Measurements from ENCODE around the gene ADCY1. TPM values are rescaled to one million over a fixed set of nuclear protein-coding genes. Genes with fewer than 3 reads are reported as not detected.
A peak's percentile ranks its signal among the peaks of the same experiment; 100 is the strongest.

Gene ADCY1
- total RNA-seq, 1 donor from 2014 or later = 5.0 TPM

DNA sequence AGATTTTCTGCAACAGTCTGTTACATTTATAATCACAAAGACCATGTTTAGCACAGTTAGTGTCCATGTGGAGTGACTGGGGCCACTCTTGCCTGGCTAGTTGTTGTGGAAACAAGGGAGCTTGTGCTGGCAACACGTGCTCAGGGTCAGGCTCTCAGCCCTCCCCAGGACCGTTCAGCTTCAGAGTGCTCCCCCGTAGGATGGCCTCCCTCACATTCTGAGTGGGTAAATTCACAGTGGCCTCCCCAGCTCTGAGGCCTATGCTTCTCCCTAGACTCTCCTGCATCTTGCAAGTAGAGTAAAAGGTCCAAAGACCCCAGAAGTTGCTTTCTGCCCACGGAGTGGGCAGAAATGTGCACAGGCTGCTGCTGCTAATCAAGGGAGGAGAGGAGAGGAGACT is 122.3 kb downstream of the ADCY1 start:
- no peak for ATAC-seq (ENCODE audit: poor library complexity)
- intact Hi-C loops (cut with DNase I) = no loop called here
- no peak for DNase-seq

DNA sequence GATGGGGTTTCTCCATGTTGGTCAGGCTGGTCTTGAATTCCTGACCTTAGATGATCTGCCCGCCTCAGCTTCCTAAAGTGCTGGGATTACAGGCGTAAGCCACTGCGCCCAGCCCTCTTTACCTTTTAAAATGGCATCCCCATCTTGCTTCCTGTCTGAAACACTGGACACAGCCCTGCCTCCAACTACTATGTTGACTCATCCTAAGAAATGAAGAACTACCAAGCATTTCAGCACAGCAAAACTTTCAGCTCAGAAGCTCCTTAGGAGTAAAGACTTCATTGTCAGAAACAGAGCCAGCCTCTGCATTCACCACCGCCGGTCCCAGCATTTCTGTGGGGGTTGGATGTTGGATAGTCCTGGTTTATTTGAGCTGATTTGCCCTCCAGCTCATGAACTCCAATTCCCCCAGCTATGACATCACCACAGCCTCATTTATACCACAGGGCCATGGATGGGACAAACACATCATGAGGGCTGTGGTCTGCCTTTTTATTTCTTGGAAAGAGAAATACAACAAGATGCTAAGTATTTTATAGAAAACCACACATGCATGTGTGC is 123.5 kb downstream of the ADCY1 start:
- intact Hi-C loops (cut with DNase I) = no loop called here
- DNase-seq (no peak), ATAC-seq (ENCODE audit: poor library complexity) (no peak)

DNA sequence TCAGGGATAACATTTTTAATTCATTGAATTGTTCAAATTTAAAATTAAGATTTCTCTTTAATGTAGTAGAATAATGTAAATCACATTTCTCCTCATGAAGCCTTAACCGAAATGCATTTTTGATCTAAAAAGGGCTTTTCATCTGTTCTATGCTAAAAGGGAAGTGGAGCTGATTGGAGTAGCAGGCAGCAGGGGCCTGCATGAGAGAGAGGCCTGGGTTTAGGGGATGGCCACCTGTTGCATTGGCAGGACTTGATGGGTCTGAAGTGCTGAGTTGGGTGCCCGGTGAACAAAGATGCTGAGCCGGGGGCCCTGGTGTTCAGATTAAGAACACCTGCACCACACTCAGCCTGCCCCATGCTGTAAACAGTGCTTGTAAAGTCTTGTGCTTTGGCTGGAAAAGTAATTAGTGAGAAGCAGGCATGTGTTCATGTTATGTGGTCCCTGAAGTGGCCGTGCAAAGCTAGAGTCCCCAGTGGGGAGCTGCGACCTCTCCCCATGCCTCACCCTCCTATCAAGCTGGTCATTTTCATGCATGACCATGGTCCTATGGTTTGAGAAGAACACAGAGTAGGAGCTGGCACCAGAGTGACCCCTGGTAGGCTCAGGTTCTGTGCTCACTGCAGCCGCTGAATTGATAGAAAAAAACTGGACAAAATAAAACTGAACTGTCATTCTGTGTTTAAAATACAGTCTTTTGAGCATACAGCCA is 124.3 kb downstream of the ADCY1 start:
- no peak for DNase-seq
- no peak for ATAC-seq (ENCODE audit: poor library complexity)
- intact Hi-C loops (cut with DNase I) = no loop called here

DNA sequence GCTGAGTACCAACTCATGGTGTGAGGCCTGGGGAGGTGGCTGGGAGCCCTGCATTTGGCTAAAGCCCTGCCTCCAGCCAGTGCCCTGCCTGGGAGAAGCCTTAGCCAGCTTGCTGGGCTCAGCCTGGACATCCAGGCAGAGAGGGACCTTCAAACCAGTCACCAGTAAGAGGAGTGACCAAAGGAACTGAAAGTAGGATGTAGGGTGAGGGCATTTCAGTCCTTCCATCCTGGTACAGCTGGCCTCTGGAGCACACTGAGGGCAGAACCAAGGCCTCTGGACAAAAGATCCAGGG is 124.8 kb downstream of the ADCY1 start:
- DNase-seq = no peak
- intact Hi-C loops (cut with DNase I) = no loop called here
- ATAC-seq (ENCODE audit: poor library complexity) = no peak

DNA sequence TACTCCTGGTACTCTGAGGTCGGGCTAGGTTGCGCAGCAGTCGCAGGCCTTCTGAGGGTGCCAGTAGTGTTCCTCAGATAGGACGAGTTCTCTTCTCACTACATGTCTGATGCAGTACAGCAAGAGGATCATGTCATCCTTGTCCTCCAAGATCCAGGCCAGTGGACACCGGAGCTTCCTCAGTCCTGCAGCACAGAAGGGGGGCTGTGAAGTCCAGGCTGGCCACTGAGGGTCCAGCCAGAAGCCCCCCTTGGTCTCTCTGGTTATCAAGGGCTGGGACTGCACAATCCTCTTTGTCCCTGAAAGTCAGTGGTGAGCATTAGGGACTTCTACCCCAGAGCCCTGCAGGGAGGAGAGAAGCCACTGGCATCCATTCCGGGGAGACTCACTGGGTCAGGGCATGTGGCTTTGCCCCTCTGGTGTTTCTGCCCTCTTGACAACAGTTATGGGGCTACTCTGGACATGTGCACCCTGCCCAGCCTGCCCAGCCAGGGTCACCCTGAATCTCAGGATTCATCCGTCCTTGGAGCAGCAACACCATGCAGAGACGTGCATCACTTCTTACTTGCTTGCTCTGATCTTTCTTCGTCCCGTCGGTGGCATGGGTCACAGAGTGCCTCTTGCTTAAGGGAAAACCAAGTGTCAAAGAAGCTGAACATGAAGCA is 125.7 kb downstream of the ADCY1 start:
- intact Hi-C loops (cut with DNase I) = no loop called here
- DNase-seq = no peak
- peak; percentile 10 for ATAC-seq (ENCODE audit: poor library complexity)

DNA sequence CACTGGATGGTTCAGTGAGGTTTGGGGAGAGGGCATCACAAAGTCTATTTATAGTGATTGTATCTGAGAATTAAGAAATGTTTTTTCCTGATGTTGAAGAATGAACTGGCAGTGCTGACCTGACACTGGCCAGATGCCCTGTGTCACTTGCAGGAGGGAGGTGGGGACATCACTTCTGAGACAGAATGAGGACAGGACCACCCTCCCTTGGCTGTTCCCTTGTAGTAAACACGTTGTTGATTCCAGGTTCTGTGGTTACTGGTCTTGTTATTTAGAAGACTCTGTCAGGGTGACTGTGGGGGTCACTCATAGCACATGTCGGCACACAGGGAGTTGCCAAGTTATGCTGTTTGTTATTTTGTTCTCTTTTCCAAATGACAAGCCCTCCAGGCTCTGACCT is 126.4 kb downstream of the ADCY1 start:
- peak; percentile 68 for ATAC-seq (ENCODE audit: poor library complexity)
- intact Hi-C loops (cut with DNase I) = no loop called here
- peak; percentile 54 for DNase-seq

DNA sequence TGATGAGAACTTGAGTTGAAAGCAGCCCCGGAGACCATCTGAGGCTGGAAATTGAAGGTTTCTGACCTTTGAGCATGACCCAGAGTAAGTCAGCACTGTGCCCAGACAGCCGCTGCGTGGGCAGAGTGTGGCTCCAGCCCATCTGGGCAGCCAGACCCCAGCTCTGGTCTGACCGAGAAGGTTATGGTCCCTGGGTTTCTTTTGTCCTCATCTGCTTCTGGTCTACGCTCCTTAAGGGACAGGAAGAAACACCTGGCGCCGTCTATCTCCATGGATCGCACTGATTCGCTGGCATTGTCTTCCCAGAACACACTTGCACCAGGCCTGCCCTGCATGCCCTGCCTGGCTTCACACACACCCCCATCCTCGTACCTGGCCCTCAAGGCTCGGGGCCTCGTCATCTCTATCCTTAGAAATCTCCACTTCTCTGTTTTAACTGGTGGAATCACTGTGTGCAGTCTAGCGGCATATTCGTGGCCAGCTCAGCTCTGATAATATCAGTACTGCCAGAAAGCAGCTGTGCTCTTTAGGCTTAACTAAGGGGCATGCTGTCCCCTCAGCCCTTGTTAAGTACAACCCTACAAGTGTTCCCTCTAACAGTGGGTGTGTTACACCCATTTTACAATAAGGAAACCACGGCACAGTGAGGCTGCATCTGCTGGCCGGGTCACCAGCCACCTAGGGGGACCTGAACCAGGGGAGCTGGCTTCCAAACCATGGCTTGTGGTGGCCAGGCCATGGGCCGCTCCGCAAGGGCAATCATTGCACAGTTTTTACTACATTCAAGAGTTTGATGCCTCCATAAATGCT is 127.7 kb downstream of the ADCY1 start:
- DNase-seq (no peak), ATAC-seq (ENCODE audit: poor library complexity) (no peak)
- intact Hi-C loops (cut with DNase I) = no loop called here

DNA sequence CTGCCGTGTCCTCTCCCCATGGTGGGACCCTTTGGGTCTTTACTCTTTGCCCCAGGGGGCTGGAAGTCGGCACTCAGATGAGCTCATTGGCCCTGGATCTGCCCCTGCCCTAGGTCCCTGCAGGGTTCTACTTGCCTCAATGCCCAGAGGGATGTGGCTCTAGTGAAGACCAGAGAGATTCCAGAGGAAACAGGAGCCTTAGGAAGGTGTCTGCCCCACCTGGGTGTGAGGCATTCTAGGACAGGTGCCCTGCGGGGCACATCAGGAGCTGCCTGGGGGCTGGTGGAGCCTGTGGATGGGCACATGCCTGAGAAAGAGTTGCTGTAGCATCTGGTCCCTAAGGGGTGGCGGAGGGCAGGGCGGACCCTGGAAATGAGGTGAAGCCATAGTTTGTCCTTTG is 128.6 kb downstream of the ADCY1 start:
- intact Hi-C loops (cut with DNase I) = no loop called here
- ATAC-seq (ENCODE audit: poor library complexity) (no peak), DNase-seq (no peak)

DNA sequence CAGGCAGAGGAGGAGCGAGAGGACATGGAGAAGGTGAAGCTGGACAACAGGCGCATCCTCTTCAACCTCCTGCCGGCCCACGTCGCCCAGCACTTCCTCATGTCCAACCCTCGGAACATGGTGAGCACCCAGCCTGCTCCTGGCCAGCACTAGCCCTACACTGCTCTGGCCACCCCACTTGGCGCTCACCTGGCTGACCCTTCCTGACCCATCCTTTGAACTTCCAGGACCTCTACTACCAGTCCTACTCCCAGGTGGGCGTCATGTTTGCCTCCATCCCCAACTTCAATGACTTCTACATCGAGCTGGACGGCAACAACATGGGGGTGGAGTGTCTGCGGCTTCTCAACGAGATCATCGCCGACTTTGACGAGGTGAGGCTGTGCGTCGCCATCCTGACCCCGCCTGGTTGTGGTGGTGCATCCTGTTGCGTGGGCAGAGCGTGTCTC is 129.2 kb downstream of the ADCY1 start:
- intact Hi-C loops (cut with DNase I) = no loop called here

DNA sequence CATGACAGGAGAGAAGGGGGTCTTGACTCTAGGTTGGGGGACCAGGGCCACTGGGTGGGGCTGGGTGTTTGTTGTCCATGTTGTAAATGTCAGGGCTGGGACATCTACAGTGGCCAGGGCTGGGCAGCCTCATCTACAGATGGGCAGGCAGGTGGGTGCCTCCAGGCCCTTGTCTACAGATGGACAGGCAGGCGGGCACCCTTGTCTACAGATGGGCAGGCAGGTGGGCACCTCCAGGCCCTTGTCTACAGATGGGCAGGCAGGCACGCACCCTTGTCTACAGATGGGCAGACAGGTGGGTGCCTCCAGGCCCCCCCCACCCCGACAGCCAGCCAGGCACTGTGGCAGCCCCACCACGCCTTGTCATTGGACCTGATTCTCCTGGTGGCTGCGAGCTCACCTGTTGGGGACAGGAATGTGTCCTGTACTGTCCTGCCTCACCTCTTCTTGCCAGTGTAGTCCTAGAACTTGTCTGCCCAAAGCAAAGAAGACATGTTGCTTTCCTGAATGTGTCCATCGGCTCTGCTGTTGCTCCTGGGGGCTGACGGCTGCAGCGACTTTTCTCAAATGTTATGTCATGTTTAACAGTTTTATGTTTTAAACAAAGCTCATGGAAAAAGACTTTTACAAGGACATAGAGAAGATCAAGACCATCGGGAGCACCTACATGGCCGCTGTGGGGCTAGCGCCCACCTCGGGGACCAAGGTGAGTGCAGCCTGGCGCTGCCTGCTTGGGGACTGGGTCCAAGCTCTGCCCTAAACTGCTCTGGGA is 129.9 kb downstream of the ADCY1 start:
- ATAC-seq (ENCODE audit: poor library complexity) = no peak
- intact Hi-C loops (cut with DNase I) = no loop called here
- no peak for DNase-seq

More for the DNA sequence above, 129.2 kb downstream of the ADCY1 start:
- ATAC-seq (ENCODE audit: poor library complexity) = no peak
- no peak for DNase-seq

DNA sequence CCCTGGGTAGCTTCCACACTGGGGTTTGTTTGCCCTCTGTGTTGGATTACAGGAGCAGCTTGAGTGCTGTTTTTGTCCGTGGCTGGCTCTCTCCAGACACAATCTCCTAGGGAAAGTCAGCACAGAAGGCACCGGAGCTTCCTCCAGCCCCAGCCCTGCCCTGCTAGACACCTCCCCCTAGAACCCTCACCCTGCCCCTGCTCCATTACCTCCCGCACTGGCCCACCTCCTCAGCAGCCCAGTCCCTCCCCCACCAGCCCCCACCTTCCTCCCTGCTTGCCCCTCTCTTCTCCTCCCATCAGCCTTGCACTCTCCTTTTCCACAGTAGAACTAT is 130.5 kb downstream of the ADCY1 start:
- intact Hi-C loops (cut with DNase I) = no loop called here
- ATAC-seq (ENCODE audit: poor library complexity) (no peak), DNase-seq (no peak)

DNA sequence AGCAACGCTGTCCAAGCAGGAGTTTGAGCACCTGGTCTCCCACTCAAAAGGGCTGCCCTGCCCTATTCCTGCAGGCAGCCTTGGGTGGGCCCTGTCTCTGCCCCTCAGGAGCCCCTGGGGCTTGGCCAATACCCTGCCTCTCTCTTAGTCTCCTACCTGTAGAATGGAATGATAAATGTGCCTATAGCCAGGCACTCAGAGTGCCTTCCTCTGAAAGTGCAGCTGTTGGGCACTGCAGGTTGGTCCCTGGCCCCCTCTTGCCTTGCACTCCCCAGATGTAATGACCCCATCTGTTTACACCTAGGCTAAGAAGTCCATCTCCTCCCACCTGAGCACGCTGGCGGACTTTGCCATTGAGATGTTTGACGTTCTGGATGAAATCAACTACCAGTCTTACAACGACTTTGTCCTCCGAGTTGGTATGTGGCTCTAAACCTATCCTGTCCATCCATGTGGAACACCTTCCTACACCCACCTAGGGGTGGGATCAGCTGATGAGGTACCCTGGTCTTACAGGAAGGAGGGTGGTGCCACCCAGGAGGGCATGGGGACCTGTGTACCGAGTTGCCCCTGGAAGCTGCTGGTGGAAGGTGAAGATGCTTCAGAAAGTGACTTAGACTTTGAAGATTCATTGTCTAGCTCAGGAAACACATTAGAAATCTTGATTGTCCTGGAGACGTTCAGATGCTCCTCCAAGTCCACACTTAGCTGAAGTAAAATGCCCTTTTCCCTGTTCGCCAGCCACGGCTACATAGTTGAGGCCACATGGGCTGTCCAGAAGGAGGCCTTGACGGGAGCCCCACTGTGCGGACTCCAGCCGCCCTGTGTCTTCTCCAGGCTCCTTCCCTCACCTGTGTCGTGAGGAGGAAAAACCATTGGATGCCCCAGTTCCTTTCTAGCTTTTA is 134.1 kb downstream of the ADCY1 start:
- intact Hi-C loops (cut with DNase I) = no loop called here
- ATAC-seq (ENCODE audit: poor library complexity) = no peak
- DNase-seq = no peak

DNA sequence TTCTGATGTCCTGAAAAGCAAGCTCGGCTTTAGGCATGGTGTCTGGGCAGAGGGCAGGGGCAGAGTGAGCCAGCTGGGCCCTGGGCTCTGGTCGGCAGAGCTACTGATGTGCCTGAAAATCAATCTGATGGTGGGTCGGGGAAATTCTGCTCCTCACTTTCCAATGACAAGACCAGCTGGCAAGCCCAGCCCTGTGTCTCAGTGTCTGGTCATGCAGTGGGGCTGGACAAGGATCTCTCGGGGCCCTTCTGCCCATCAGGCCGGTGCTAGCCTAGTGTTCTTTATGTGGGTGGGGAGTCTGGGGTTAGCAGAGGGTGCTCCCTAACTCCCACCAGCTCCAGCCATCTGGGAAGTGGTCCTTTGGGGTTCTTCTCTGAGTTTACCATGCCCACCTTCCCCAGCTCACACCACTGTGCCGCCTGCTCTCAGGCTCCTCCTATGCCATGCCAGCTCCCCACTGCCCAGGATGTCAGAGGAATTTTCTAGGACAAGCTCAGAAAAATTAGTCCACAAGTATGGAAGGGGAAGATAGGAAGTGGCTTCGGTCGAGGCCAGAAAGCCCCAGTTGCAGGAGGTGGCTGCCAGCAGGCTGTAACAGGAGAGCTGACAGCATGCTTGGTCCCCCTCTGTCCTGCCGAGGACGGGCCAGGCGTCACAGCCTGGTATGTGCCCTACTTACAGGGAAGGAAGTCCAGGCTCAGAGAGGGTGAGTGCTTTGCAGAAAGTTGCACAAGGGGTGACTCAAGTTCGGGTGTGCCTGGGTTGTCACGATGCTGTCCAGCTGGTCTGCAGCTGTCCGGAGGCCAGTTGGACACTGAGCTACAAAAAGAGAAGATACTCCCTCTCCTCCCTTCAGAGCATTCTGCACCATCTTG is 135.2 kb downstream of the ADCY1 start:
- DNase-seq = peak; percentile 77
- peak; percentile 90 for ATAC-seq (ENCODE audit: poor library complexity)
- intact Hi-C loops (cut with DNase I) = no loop called here

DNA sequence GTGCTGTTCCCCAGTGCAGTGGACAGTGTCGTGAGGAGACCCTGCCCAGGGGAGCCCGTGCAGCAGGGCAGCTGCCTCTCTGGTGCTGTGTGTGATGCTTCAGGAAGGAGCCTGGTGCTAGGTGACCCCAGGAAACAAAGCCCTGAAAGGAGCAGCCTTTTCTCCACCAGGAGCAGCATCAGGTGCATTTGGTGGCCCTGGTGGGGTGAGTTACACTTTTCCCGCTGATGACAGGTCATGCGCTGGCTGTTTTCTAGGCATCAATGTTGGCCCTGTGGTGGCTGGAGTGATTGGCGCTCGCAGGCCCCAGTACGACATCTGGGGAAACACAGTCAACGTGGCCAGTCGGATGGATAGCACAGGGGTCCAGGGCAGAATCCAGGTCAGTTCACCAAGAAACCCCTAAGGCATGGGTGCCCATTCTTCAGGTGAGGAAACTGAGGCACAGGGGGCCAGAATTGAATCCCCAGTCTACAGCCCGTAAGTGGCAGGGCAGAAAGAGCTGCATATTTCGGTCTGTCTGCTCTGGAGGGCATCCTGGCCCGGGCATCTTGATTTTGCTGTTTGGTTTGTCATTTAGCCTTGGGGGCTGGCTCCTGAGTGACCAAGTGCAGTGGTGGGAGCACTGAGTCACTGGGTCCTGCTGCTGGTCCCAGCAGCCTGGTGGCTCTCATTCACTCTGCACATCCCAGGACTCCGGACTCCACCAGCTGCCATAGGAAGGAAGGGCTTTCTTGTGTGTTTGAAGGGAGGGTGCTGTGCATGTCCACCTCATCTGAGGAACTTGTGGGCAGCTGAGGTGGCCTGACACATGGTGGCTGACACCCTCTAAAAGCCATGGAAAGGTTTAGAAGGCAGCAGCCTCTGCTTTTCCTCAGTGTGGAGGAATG is 136.3 kb downstream of the ADCY1 start:
- ATAC-seq (ENCODE audit: poor library complexity) = no peak
- DNase-seq = no peak

DNA sequence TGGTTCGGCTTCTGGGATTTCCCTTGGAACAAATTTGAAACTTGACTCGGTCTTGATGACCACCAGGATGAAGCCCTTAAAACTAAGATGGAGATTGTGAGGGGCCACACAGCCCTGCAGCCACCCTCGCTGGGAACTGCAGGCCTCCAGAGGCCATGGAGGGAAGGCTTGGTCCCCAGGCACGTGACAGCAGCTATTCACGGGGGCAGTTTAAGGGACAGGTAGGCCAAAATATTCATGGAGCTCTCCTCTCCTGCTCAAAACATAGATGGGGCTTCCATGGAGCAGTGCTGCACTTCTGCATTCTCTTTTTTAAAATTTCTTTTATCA is 137.0 kb downstream of the ADCY1 start:
- intact Hi-C loops (cut with DNase I) = no loop called here
- DNase-seq (no peak), ATAC-seq (ENCODE audit: poor library complexity) (no peak)

More for the DNA sequence above, 136.3 kb downstream of the ADCY1 start:
- intact Hi-C loops (cut with DNase I) = no loop called here

DNA sequence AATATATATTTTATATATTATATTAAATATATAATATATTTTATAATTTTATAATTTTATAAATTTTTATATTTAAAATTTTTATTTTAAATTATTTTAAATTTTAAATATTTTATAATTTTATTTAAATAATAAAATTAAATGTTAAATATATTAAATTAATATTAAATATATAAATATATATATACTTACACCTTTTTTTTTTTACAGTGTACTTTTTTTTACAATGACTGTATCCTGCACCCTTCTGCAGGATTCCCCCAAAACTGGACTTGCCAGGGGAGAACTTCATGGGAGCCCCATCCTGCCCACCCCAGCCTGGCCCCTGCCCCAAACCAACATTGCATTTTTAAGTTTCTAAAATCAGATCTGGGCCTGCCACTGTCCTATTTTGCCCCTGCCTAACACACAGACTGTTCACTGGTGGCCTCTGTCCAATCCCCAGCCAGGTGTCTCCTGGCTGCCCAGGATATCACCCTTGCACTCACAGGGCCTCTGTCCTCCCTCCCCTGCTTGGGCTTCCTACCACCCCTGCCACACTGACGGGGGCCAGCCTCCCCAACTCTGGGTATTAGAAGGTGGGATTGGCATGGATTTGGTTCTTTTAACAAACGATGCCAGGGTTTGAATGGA is 138.0 kb downstream of the ADCY1 start:
- intact Hi-C loops (cut with DNase I) = no loop called here

More for the DNA sequence above, 138.0 kb downstream of the ADCY1 start:
- ATAC-seq (ENCODE audit: poor library complexity) = no peak
- no peak for DNase-seq

Data from Right ventricle myocardium superior (tissue), 1 donor.